Neural crest cell (in vitro differentiated cells): ENCODE measurements around the gene CERS1. TPM values are rescaled to one million over a fixed set of nuclear protein-coding genes. Genes with fewer than 3 reads are reported as not detected.

Source experiments
- DNase-seq: peaks from one replicate; pipeline ENCODE4 v3.0.0; 2021; ENCODE audit warnings: low read depth, mixed read lengths, low spot score
- H3K27ac Mint-ChIP-seq: one replicate; pipeline ENCODE4 v1.8.0; 2021; ENCODE audit warnings: mild to moderate bottlenecking, mixed read lengths; ENCODE audit not compliant: unreplicated experiment
- H3K27me3 Mint-ChIP-seq: 2 replicates; pipeline ENCODE4 v1.8.0; 2021; ENCODE audit warnings: low read depth, mild to moderate bottlenecking, mixed read lengths
- H3K36me3 Mint-ChIP-seq: 2 replicates; pipeline ENCODE4 v1.8.0; 2021; ENCODE audit warnings: low read depth, mild to moderate bottlenecking, mixed read lengths
- H3K4me1 Mint-ChIP-seq: 2 replicates; pipeline ENCODE4 v1.8.0; 2021; ENCODE audit warnings: mixed read lengths
- H3K4me3 Mint-ChIP-seq: one replicate; pipeline ENCODE4 v1.8.0; 2021; ENCODE audit warnings: mild to moderate bottlenecking, mixed read lengths
- H3K9me3 Mint-ChIP-seq: 2 replicates; pipeline ENCODE4 v1.8.0; 2021; ENCODE audit warnings: mixed read lengths
- total RNA-seq: library from RNA; stranded (reverse); gene quantifications from 2 replicates; pipeline ENCODE4 v1.2.1, GENCODE V29; 2021
- TF ChIP-seq, protein P1 (sequence below): fragments of 200-600 bp; sonication (generic); conservative IDR thresholded peaks from 2 replicates; pipeline ENCODE4 v1.5.0; 2021; ENCODE audit warnings: antibody characterized with exemption, mild to moderate bottlenecking

Gene CERS1
- total RNA-seq, 1 donor from 2014 or later = 27.7 TPM

- Mint-ChIP-seq H3K27me3 (no peaks in the 10 kb centered on the region), H3K4me1 (peaks cover 6% of the 10 kb centered on the region), H3K36me3 (peaks cover 7% of the 10 kb centered on the region), H3K27ac (no peak overlapping the region), H3K4me3 (no peak overlapping the region), H3K9me3 (no peaks in the 10 kb centered on the region)
- DNase-seq = no peak
- TF ChIP-seq, protein P1, sequence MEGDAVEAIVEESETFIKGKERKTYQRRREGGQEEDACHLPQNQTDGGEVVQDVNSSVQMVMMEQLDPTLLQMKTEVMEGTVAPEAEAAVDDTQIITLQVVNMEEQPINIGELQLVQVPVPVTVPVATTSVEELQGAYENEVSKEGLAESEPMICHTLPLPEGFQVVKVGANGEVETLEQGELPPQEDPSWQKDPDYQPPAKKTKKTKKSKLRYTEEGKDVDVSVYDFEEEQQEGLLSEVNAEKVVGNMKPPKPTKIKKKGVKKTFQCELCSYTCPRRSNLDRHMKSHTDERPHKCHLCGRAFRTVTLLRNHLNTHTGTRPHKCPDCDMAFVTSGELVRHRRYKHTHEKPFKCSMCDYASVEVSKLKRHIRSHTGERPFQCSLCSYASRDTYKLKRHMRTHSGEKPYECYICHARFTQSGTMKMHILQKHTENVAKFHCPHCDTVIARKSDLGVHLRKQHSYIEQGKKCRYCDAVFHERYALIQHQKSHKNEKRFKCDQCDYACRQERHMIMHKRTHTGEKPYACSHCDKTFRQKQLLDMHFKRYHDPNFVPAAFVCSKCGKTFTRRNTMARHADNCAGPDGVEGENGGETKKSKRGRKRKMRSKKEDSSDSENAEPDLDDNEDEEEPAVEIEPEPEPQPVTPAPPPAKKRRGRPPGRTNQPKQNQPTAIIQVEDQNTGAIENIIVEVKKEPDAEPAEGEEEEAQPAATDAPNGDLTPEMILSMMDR = no peak
These were observed 44.2 kb downstream of the CERS1 start for GRCh38 chr19:18851673-18852325.

DNA sequence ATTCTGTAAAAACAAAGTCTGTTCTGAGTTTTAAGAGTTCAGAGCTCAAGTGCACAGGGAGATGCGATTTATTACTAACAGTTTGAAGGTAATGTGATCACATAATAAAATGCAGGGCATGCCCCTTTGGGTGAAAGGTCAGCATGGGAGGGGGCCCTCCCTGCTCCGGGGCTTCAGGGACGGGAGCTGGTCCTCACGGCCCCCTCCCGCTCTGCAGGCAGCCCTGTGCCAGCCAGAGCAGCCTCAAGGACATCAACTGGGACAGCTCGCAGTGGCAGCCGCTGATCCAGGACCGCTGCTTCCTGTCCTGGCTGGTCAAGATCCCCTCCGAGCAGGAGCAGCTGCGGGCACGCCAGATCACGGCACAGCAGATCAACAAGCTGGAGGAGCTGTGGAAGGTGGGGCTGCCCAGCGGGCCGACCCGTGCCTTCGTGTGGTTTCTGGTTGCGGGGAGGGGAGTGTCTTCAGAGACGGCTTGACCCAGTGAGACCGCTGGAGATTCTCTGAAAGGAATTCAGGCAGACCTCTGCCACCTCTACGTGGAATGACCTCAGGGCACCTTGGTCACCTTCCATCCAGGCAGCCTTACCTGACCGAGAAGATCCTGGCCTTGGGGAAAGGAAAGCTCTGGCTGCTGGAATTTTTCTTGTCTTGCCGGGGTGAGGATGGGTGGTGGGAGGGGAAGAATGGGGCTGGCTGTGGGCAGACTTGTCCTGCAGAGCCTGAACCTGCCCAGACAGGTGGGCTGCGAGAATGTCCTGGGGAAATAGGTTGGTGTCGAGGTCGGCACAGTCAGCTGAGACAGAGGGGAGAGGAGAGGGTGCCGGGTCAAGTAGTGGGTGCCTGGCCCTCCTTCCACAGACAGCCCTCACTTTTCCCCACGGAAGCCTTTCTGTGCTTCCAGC, 45.2 kb downstream of the CERS1 start:
- Mint-ChIP-seq H3K4me3 (no peak overlapping the region), H3K9me3 (no peaks in the 10 kb centered on the region), H3K27ac (no peak overlapping the region), H3K27me3 (no peaks in the 10 kb centered on the region), H3K4me1 (peaks cover 9% of the 10 kb centered on the region), H3K36me3 (peaks cover 7% of the 10 kb centered on the region)
- TF ChIP-seq, protein P1 = no peak
- DNase-seq = no peak

DNA sequence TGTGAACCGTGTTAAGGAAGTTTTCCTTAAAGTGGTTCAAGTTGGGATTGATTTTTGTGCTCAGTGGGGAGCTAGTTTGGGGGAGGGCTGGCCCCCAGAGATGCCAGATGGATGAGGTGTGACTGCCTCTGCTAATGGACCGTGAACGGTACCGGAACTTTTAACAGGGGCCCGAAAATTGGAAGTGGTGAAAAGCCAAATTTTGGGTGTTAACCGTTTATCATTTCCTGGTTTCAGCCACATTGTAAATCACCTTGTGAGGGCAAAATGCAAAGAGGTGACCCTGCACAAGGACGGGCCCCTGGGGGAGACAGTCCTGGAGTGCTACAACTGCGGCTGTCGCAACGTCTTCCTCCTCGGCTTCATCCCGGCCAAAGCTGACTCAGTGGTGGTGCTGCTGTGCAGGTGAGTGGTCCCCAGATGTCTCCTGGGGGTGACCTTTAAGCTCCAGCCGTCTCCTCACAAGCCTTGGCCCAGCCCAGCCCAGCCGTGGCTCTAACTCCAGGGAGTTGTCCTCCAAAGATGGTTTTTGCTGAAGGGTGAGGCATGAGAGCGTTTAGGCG, 46.0 kb downstream of the CERS1 start:
- no peaks in the 10 kb centered on the region for H3K9me3 Mint-ChIP-seq
- H3K27me3 Mint-ChIP-seq = no peaks in the 10 kb centered on the region
- no peak overlapping the region for H3K4me3 Mint-ChIP-seq
- H3K36me3 Mint-ChIP-seq = peaks cover 7% of the 10 kb centered on the region
- TF ChIP-seq, protein P1 = no peak
- H3K4me1 Mint-ChIP-seq = peaks cover 9% of the 10 kb centered on the region
- no peak for DNase-seq
- no peak overlapping the region for H3K27ac Mint-ChIP-seq

- TF ChIP-seq, protein P1 = no peak
- no peak for DNase-seq
- no peak overlapping the region for H3K4me3 Mint-ChIP-seq
- H3K27me3 Mint-ChIP-seq = no peaks in the 10 kb centered on the region
- H3K27ac Mint-ChIP-seq = peak overlapping the region; percentile 75
- no peaks in the 10 kb centered on the region for H3K9me3 Mint-ChIP-seq
- peaks cover 9% of the 10 kb centered on the region for H3K4me1 Mint-ChIP-seq
- peaks cover 7% of the 10 kb centered on the region for H3K36me3 Mint-ChIP-seq
These were observed 46.9 kb downstream of the CERS1 start for GRCh38 chr19:18848878-18849661.
